Esophagus squamous epithelium (tissue), 4 donors: ENCODE data around the gene CHCHD3.

ENCODE experiments used
- POLR2A ChIP-seq, 4 donors: fragments of 450-650 bp; IDR thresholded peaks; one replicate each; pipeline ENCODE4 v1.6.1; 2017; ENCODE audit warnings: antibody characterized with exemption in 4 of 4, mild to moderate bottlenecking in 4 of 4, moderate library complexity in 3 of 4
- TF ChIP-seq, protein P1 (sequence below), 6 experiments: fragments of 450-650 bp in 4 of 6; fragments of 200-600 bp in 2 of 6; sonication (generic) in 2 of 6; IDR thresholded peaks; one replicate each; pipeline ENCODE4 v1.5.1; 2016 to 2019; ENCODE audit warnings: antibody characterized with exemption in 6 of 6, mild to moderate bottlenecking in 4 of 6, moderate library complexity in 4 of 6

DNA sequence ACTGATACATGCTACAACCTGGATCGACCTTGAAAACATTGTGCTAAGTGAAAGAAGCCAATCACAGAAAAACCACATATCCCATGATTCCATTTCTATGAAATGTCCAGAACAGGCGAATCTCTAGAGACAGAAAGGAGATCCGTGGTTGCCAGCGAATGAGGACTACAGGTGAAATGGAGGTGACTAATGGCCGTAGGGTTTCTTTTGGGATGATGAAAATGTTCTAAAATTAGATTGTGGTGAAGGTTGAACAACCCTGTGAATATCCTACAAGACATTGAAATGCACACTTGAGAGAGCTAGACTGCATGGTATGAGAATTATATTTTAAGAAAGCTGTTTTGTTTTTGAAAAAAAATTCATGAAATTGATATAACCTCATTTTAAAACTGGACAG lies 317.1 kb downstream of the CHCHD3 start:
- TF ChIP-seq POLR2A (IDR thresholded peaks at IDR 0.05), result no peak
- TF ChIP-seq, protein P1, sequence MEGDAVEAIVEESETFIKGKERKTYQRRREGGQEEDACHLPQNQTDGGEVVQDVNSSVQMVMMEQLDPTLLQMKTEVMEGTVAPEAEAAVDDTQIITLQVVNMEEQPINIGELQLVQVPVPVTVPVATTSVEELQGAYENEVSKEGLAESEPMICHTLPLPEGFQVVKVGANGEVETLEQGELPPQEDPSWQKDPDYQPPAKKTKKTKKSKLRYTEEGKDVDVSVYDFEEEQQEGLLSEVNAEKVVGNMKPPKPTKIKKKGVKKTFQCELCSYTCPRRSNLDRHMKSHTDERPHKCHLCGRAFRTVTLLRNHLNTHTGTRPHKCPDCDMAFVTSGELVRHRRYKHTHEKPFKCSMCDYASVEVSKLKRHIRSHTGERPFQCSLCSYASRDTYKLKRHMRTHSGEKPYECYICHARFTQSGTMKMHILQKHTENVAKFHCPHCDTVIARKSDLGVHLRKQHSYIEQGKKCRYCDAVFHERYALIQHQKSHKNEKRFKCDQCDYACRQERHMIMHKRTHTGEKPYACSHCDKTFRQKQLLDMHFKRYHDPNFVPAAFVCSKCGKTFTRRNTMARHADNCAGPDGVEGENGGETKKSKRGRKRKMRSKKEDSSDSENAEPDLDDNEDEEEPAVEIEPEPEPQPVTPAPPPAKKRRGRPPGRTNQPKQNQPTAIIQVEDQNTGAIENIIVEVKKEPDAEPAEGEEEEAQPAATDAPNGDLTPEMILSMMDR (IDR thresholded peaks at IDR 0.05), result no peak
